ENCODE results near the gene MINK1.

DNA sequence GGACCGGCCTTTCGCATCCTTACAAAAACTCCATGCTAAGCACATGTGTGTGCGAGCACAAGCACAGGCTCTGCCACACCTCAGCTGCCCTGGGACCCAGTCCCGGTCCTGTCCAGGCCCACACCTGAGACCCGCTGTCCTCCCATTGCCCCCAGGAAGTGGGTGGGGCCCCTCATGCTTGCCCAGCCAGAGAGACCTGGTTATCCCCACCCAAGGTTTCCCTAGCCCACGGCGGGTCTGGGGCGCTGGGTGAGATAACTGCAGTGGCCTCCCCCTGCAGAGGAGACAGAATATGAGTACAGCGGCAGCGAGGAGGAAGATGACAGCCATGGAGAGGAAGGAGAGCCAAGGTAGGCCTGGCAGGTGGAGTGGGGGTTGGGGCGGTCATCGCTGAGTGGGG lies 53.7 kb downstream of the MINK1 start:
- TF ChIP-seq, protein P1, sequence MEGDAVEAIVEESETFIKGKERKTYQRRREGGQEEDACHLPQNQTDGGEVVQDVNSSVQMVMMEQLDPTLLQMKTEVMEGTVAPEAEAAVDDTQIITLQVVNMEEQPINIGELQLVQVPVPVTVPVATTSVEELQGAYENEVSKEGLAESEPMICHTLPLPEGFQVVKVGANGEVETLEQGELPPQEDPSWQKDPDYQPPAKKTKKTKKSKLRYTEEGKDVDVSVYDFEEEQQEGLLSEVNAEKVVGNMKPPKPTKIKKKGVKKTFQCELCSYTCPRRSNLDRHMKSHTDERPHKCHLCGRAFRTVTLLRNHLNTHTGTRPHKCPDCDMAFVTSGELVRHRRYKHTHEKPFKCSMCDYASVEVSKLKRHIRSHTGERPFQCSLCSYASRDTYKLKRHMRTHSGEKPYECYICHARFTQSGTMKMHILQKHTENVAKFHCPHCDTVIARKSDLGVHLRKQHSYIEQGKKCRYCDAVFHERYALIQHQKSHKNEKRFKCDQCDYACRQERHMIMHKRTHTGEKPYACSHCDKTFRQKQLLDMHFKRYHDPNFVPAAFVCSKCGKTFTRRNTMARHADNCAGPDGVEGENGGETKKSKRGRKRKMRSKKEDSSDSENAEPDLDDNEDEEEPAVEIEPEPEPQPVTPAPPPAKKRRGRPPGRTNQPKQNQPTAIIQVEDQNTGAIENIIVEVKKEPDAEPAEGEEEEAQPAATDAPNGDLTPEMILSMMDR (IDR thresholded peaks at IDR 0.05), result no peak
- TF ChIP-seq POLR2A (IDR thresholded peaks at IDR 0.05) (no peak), POLR2AphosphoS5 (IDR thresholded peaks at IDR 0.05) (no peak)

Data from breast epithelium (tissue), 3 donors.